GOT3 (cell line): Measurements from ENCODE around the gene PHAX.
"Not testable (repeated sequence)": the region's sequence is repeated elsewhere in the genome, so short reads cannot be mapped to it uniquely, and the experiment has no call there.

Experiments
- DNase-seq: peaks from one replicate; lab custom pipeline; 2025; ENCODE audit warnings: mixed read lengths; lab: John Stamatoyannopoulos, UW

PHAX gene, protein sequence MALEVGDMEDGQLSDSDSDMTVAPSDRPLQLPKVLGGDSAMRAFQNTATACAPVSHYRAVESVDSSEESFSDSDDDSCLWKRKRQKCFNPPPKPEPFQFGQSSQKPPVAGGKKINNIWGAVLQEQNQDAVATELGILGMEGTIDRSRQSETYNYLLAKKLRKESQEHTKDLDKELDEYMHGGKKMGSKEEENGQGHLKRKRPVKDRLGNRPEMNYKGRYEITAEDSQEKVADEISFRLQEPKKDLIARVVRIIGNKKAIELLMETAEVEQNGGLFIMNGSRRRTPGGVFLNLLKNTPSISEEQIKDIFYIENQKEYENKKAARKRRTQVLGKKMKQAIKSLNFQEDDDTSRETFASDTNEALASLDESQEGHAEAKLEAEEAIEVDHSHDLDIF

DNA sequence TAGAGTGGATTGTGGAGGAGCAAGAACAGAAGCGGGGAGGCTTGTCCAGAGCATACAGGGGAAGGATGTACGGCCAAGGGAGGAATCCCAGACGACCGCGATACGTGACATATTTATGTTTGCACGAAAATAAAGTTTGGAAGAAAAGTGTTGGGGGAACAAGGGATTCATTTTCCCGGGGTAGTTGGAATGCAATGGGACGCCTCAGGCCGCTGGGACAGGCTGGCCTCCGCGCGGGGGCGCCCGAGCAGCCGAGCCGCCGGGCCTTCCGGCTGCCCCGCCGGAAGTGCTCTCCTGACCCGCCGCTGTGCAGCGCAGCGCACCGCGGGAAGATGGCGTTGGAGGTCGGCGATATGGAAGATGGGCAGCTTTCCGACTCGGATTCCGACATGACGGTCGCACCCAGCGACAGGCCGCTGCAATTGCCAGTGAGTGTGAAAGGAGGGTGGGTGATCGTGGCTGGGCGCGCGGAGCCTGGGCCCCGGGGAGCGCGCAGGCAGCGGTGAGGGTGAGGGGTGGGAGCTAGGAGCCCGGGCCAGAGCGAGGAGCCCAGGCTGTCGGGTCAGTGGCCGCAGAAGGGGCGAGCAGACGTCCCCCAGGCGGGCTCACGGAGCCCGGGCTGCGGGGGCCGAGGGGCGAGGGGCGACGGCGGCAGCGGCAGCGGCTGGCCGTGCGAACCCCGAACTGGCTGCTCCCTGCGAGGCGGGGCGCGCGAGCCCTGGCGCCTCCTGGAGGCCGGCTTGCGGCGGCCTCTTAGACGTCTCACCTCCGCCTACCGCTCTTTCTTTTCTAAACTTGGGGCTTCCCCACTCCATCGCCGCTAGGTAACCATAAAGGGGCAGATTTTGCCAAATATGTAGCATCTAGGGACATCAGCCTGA is at the start of gene PHAX:
Gene PHAX, plus strand, starts transcription at position 317 of the 881 bp plus-strand sequence. Its CDS starts 16 bp downstream, at position 333.
- peak; percentile 64 for DNase-seq

DNA sequence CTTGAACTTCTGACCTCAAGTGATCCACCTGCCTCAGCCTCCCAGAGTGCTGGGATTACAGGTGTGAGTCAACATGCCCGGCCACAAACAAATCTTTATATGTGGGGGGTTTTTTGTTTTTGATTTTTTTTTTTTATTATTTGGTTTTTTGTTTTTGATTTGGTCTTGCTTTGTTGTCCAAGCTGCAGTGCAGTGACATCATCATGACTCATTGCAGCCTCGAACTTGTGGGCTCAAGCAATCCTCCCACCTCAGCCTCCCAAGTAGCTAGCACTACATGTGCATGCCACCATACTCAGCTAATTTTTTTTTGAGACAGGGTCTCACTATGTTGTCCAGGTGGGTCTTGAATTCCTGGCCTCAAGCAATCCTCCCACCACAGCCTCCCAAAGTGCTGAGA is 48.1 kb upstream of the PHAX start:
- DNase-seq: no peak

DNA sequence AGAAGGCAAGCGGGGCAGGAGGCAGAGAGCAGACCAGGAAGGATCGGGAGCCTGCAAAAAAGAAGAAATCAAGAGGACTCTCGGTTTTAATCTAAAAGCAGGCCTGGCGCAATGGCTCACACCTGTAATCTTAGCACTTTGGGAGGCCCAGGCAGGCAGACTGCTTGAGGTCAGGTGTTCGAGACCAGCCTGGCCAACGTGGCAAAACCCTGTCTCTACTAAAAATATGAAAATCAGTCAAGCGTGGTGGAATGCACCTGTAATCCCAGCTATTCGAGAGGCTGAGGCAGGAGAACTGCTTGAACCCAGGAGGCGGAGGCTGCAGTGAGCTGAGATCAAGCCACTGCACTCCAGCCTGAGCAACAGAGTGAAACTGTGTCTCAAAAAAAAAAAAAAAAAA is 45.6 kb upstream of the PHAX start:
- not testable (repeated sequence) for DNase-seq

DNA sequence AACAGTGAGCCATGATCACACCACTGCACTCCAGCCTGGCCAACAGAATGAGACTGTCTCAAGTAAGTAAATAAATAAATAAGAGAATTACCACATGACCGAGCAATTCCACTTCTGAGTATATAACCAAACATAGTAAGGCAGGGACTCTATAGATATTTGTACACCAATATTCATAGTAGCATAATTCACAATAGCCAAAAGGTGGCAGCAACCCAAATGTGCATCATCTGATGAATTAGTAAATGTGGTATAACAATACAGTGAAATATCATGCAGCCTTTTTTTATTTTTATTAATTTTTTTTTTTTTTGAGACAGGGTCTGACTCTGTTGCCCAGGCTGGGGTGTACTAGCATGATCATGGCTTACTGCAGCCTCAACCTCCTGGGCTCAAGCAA is 38.8 kb upstream of the PHAX start:
- no peak for DNase-seq

DNA sequence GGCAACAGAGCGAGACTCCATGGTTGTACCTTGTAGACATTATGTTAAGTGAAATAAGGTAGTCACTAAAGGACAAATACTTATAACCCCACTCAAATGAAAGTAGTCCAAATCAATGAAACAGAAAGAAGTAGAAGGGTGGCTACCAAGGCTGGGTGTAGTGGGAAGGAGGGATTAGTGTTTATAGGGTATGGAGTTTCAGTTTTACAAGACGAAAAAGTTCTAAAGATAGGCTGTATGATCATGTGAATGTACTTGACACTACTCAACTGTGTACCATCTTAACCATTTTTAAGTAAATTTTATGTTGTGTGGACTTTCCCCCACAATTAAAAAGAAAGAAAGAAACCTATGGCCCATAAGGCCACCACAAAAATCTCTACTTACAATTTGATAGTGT is 37.9 kb upstream of the PHAX start:
- no peak for DNase-seq

DNA sequence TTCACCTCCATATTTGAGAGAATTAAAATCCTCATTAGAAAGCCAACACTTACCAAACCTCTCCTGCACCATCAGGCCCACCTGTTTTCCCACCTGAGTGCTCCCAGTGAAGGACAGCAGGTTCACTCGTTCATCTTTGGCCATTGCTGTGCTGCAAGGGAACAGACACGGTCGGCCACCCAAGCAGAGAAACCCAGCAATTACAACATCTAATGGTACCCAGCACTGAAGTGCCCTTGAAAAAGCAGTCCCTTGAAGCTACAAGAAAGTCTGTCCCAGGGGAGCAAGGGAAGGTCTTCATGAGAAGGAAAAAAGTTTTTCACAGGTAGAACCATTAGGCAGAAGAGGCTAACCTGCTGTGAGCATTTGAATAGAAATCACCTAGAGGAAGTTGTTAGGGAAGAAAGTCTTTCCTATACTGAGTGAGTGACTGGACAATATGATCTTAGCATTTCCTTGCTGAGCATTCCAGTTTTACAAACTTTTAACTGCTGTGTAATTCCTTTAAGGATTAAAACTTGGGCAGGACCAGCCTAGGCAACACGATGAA is 32.5 kb upstream of the PHAX start:
- no peak for DNase-seq

DNA sequence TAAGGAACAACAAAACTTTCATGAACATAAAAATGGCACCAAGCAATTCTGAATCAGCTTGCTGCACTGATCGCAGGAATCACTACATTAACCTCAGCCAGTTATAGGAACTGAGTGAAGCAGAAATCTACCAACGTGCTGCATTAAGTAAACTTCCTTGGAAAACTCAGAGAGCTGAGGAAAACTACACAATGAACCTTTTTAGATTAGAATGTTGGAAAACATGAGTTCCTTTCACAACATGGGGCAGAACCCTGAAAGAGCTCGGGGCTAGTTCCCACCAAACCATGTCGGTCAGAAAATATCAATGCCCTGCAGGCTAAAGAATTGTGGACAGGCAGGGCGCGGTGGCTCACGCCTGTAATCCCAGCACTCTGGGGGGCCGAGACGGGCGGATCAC is 25.1 kb upstream of the PHAX start:
- DNase-seq: no peak

DNA sequence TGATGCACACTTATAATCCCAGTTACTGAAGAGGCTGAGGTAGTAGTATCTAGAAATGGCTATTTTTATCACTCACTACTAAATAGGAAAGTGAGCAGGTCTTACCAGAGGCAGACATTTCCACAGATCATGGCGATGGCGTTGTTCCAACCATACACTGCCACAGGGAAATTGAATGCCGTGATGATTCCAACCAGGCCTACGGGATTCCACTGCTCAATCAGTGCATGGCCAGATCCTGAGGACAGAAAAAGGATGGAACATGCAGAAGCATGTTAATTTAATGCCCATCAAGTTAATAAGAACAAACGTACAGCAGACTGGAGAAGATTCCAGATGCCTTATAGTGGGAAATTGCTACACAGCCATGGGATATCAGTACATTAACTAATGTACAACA is 23.8 kb upstream of the PHAX start:
- DNase-seq: no peak

DNA sequence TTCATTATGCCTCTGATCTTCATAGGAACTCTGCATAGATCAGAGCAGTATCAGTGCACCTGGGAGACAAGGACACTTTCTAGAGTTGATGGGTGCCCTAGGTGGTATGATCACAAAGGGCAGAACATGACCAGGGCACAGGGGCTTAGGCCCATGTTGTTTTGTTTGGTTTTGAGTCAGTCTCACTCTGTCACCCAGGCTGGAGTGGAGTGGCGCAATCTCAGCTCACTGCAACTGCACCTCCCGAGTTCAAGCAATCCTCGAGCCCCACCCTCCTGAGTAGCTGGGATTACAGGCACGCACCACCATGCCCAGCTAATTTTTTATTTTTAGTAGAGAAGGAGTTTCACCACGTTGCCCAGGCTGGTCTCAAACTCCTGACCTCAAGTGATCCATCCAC is 23.3 kb upstream of the PHAX start:
- DNase-seq: no peak

DNA sequence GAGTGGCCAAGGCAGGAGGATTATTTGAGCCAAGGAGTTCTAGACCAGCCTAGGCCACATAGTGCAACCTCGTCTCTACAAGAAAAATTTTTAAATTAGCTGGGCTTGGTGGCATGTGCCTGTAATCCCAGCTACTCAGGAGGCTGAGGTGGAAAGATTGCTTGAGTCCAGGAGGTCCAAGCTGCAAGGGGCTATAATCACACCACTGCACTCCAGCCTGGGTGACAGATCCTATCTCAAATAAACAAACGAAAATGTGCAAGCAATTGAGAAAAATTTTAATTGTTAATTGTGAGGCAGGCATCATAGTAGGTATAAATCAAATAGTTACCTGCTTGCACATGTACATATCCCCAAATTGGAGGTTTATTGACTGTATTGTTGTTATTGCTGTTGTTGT is 21.0 kb upstream of the PHAX start:
- no peak for DNase-seq

DNA sequence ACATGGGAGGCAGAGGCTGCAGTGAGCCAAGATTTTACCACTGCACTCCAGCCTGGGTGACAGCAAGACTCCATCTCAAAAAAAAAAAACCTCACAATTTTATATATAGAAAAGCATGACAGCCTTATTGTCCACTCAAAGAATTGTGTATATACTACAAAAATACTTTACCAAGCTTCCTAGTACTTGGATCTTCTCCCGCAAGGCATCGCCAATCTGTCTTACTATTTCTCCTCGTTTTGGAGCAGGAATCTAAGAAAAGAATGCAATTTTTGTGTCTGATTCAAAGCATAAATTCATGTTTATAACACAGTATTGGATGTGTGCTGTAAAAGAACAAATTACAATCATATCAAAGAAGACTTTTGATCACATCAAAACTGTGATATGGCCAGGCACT is 17.0 kb upstream of the PHAX start:
- DNase-seq: no peak

DNA sequence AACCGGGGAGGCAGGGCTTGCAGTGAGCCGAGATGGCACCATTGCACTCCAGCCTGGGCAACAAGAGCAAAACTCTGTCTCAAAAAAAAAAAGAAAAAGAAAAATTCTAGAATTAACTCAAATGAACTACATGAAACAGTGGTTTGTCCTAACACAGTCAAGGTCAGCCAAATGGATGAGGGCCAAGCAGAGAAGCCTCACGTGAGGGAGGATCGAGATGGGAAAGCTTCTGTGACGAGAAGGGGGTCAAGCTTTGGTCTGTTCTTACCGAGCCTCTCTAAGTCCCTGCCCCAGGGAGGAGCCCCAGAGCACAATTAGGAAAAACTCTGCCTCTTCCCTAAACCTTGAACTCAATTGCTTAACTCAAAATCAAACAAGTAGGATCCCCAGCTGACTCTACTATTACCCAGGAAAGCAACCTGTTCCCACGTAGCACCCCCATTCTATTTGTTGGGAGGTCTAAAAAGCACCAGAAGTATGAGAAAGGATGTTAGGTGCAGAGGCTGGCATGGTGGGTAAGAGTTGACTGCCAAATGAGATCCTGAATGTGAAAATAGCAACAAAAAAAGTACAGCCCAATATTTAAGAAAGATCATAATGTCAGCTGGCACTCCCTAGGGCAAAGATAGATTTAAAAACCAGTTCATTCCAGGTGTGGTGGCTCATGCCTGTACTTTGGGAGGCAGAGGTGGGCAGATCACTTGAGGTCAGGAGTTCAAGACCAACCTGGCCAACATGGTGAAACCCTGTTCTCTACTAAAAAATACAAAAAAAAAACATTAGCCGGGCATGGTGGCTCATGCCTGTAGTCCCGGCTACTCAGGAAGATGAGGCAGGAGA is 13.0 kb upstream of the PHAX start:
- DNase-seq: no peak

DNA sequence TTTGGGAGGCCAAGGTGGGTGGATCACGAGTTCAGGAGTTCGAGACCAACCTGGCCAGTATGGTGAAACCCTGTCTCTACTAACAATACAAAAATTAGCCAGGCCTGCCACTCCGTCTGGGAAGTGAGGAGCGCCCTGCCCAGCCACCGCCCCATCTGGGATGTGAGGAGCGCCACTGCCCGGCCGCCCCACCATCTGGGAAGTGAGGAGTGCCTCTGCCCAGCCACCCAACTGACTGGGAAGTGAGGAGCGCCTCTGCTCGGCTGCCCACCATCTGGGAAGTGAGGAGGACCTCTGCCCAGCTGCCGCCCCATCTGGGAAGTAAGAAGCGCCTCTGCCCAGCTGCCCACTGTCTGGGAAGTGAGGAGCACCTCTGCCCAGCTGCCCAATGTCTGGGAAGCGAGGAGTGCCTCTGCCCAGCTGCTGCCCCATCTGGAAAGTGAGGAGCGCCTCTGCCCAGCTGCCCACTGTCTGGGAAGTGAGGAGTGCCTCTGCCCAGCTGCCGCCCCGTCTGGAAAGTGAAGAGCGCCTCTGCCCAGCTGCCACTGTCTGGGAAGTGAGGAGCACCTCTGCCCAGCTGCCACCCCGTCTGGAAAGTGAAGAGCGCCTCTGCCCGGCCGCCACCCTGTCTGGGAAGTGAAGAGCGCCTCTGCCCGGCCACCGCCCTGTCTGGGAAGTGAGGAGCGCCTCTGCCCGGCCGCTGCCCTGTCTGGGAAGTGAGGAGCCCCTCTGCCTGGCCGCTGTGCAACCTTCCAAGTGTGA is 11.0 kb upstream of the PHAX start:
- no peak for DNase-seq

DNA sequence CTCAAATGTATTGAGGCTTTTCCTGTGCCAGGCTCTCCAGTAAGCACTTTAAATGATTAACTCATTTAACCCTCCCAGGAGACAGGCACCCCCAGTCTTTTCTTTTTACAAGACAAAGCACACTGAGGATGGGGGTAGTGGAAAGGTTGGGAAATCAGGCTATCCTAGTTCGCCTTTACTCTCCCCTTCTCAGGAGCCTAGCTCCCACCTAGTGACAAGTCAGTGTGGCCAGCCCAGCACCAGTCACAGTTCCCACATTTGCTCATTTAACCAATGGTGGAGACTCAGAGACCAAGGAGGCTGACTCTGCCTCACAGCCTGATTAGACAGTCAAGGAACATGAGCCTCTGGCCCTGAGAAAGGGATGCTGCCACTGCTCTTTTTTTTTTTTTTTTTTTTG is 9.2 kb upstream of the PHAX start:
- no peak for DNase-seq

DNA sequence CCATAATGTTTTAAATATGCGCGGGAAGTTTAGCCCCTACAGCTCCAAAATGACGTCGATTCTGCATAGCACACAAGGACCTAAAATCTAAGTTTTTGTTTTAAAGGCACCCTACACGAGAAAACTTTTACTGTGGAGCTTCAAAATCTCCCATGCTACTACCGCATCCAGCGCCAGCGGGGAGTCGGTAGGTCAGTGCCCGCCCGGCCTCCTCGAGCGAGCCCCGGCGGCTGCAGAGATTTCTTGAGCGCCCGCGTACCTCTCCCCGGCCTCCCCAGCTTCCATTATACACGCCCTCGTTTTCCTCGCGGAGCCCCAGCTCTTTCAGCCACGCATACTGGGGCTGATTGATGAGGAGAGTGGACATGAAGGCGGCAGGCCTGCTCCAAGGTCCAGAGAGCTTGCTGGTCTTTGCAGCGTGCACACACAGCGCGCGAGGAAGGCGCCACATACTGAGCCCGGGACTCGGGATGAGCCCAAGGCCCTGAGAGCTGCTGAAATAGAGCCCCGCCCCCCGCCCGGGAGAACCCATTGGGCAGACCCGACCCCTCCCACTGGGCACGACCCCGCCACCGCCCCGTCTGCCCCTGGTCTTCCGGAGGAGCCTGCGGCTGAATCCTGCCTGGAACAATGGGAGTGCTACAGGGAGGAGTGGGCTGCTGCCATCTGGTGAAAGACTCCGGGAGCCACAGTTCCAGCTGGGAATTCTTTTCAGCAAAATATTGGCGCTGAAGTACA is 5.8 kb upstream of the PHAX start, which contains the start of gene ALDH7A1:
Gene ALDH7A1, minus strand, starts transcription at position 472 of the 738 bp plus-strand sequence. Its CDS starts 21 bp downstream, at position 451.
- DNase-seq: peak; percentile 87

DNA sequence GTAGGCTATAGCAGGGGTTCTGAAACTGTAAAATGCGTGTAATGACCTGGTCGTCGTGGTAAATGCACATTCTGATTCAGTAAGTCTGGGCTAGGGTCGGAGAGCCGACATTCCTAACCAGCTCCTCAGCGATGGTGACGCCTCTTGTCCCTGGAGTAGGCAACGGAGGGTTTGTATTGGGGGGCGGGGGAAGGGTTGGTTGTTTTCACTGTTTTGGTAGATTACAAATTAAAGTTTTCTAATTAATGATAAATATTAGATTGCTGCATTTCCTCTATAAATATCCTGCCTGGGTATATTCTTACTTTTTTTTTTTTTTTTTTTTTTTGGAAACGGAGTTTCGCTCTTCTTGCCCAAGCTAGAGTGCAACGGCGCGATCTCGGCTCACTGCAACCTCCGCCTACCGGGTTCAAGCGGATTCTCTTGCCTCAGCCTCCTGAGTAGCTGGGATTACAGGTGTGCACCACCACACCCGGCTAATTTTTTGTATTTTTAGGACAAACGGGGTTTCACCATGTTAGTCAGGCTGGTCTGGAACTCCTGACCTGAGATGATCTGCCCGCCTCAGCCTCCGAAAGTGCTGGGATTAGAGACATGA is 5.2 kb upstream of the PHAX start:
- DNase-seq: no peak

DNA sequence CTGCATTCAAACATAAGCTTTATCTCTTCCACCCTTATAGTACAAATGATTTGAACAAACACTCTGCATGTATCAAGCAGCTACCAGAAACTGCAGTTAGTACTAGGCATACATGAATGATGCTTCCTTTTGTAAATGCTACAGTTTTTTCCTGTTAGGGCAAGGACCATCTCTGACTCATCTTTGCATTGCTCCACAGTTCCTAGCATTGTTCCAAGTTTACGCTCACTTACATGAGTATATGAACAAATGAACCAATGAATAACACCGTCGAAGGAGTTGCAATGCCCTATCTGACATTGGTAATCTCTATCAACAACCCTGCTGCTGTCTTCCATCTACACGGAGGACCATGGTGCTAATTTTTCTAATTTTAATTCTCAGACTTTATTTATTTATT is 3.6 kb upstream of the PHAX start:
- DNase-seq: no peak

DNA sequence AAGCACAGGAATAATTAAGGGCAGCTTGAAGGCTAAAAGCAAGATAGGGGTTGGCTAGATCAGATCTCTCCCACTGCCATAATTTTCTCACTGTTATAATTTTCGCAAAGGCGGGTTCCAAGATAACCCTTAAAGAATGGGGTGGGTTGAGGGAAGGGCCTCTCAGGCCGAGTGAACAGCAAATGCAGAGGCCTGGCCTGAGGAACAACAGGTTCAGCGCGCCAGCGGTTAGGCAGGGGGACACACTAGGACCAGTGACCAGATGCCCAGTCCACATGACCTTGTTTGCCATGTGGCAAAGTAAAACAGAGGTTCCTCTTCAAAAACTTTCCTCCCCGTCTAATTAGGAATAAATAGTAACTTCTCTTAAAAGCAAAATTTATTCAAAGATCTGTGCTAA is 1.2 kb upstream of the PHAX start:
- no peak for DNase-seq

DNA sequence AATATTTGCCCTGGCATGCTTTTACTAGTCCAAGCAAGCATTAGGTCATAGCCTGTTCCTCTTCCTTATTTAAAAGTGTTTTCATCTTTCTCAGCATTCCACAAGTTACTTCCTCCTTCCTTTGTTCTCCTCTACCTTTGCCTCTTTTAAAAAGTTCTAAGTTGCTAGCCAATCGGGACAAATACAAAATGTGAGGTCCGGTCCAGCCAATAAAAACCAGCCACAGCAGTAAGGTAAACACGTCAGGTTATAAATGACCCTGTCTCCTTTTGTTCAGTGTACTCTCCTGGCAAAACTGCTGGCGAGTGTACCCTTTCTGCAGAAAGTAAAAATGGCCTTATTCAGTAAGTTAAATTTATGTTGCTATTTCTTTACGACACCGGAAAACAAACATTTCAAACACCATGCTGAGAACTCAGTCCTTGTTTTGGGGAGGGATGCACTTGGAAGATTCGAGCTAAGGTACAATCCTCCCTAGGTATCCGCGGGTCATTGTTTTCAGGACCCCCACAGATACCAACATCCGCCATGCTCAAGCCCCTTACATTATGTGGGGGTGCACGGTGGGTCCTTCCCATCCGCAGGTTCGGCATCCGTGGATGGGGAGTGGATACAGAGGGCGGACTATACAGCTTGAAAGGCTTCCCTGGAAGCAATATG is 646 bp upstream of the PHAX start:
- not testable (repeated sequence) for DNase-seq
